ENCODE measurements around the gene PHOX2B.

Gene PHOX2B

GRCh38 chr4:41751449-41752061 is 3.0 kb upstream of the PHOX2B start:
- DNase-seq (ENCODE audit: extremely low spot score): no peak
- POLR2A ChIA-PET: no interaction called here
- no peak for TF ChIP-seq ARNT (IDR thresholded peaks at IDR 0.05)
- TF ChIP-seq HDGF (IDR thresholded peaks at IDR 0.05; ENCODE audit: borderline replicate concordance): no peak
- no peak for TF ChIP-seq FOXM1 (IDR thresholded peaks at IDR 0.05; ENCODE audit: borderline replicate concordance)
- CTCF ChIA-PET: no interaction called here

GRCh38 chr4:41750626-41751448 is 2.3 kb upstream of the PHOX2B start:
- POLR2A ChIA-PET: no interaction called here

GRCh38 chr4:41750121-41750625 is 1.6 kb upstream of the PHOX2B start:
- ChIA-PET POLR2A (no interaction called here), CTCF (no interaction called here)
- no peak for TF ChIP-seq BHLHE40 (IDR thresholded peaks at IDR 0.05; ENCODE audit: borderline replicate concordance)
- TF ChIP-seq L3MBTL2 (conservative IDR thresholded peaks at IDR 0.05): peak; percentile 47
- TF ChIP-seq ELF4 (IDR thresholded peaks at IDR 0.05): no peak
- TF ChIP-seq PKNOX1 (IDR thresholded peaks at IDR 0.05): peak; percentile 27
- peak; percentile 56 for DNase-seq (ENCODE audit: extremely low spot score)

More at GRCh38 chr4:41750626-41751448, 2.3 kb upstream of the PHOX2B start:
- DNase-seq (ENCODE audit: extremely low spot score): no peak
- no peak for TF ChIP-seq FOXM1 (IDR thresholded peaks at IDR 0.05; ENCODE audit: borderline replicate concordance)
- CTCF ChIA-PET: no interaction called here

GRCh38 chr4:41749631-41750039 is 1.1 kb upstream of the PHOX2B start:
- ChIA-PET POLR2A (interaction anchor here (0.6 kb wide), 1 partner anchor 234 kb away, joined by 3 read pairs; no protein-coding TSS in a partner anchor), CTCF (no interaction called here)
- DNase-seq (ENCODE audit: extremely low spot score): no peak
- TF ChIP-seq HDGF (IDR thresholded peaks at IDR 0.05; ENCODE audit: borderline replicate concordance) (no peak), BHLHE40 (IDR thresholded peaks at IDR 0.05; ENCODE audit: borderline replicate concordance) (no peak), TARDBP (IDR thresholded peaks at IDR 0.05) (no peak), NFRKB (IDR thresholded peaks at IDR 0.05) (no peak), LEF1 (IDR thresholded peaks at IDR 0.05; ENCODE audit: borderline replicate concordance) (no peak), SUZ12 (IDR thresholded peaks at IDR 0.05) (no peak), CTBP1 (IDR thresholded peaks at IDR 0.05; ENCODE audit: borderline replicate concordance) (no peak), ZNF384 (IDR thresholded peaks at IDR 0.05) (no peak), SP1 (IDR thresholded peaks at IDR 0.05) (no peak), L3MBTL2 (conservative IDR thresholded peaks at IDR 0.05) (no peak), FOXK2 (IDR thresholded peaks at IDR 0.05) (no peak), FOXA1 (IDR thresholded peaks at IDR 0.05) (no peak), ARNT (IDR thresholded peaks at IDR 0.05) (no peak), FOXM1 (IDR thresholded peaks at IDR 0.05; ENCODE audit: borderline replicate concordance) (no peak), ELF4 (IDR thresholded peaks at IDR 0.05) (no peak), PKNOX1 (IDR thresholded peaks at IDR 0.05) (no peak)

GRCh38 chr4:41748074-41748570 is 403 bp downstream of the PHOX2B start:
- DNase-seq (ENCODE audit: extremely low spot score): no peak
- ChIA-PET POLR2A (no interaction called here), CTCF (no interaction called here)
- TF ChIP-seq PKNOX1 (IDR thresholded peaks at IDR 0.05): no peak
- TF ChIP-seq NFRKB (IDR thresholded peaks at IDR 0.05): no peak
- no peak for TF ChIP-seq FOXK2 (IDR thresholded peaks at IDR 0.05)
- TF ChIP-seq CTBP1 (IDR thresholded peaks at IDR 0.05; ENCODE audit: borderline replicate concordance): no peak
- TF ChIP-seq BHLHE40 (IDR thresholded peaks at IDR 0.05; ENCODE audit: borderline replicate concordance): no peak
- no peak for TF ChIP-seq TARDBP (IDR thresholded peaks at IDR 0.05)

GRCh38 chr4:41747230-41748055 is 1.1 kb downstream of the PHOX2B start:
- ChIA-PET CTCF (no interaction called here), POLR2A (no interaction called here)
- TF ChIP-seq FOXK2 (IDR thresholded peaks at IDR 0.05) (no peak), TARDBP (IDR thresholded peaks at IDR 0.05) (no peak), PKNOX1 (IDR thresholded peaks at IDR 0.05) (no peak), CTBP1 (IDR thresholded peaks at IDR 0.05; ENCODE audit: borderline replicate concordance) (no peak), BHLHE40 (IDR thresholded peaks at IDR 0.05; ENCODE audit: borderline replicate concordance) (no peak), ARNT (IDR thresholded peaks at IDR 0.05) (no peak), ELF4 (IDR thresholded peaks at IDR 0.05) (no peak)
- DNase-seq (ENCODE audit: extremely low spot score): no peak

Data from HEK293T (cell line).